Kidney (tissue), 14 donors: Measurements from ENCODE around the gene TAC4. TPM values are rescaled to one million over a fixed set of nuclear protein-coding genes. Genes with fewer than 3 reads are reported as not detected.
A peak's percentile ranks its signal among the peaks of the same experiment; 100 is the strongest.

Experiments used
- DNase-seq, 5 donors: peaks; one replicate each; pipeline ENCODE4 v3.0.0-alpha.2; 2013 to 2020
- FAIRE-seq: peaks from 2 replicates; lab custom pipeline; 2012; peaks lifted over from hg19 to GRCh38; lab: Jason Lieb, UNC
- H3K27ac ChIP-seq, 2 donors: one replicate each; pipeline ENCODE4 v1.7.0; 2013; ENCODE audit warnings: low read depth in 2 of 2, low read length in 2 of 2, inconsistent platforms in 1 of 2
- H3K27me3 ChIP-seq: one replicate; pipeline ENCODE4 v1.7.1; 2013; ENCODE audit warnings: low read length, inconsistent platforms; ENCODE audit not compliant: control insufficient read depth, insufficient read depth
- H3K36me3 ChIP-seq, 3 donors: one replicate each; pipeline versions ENCODE4 v1.7.0 to v1.7.1; 2013; ENCODE audit warnings: low read length in 3 of 3, control low read depth in 1 of 3, inconsistent platforms in 1 of 3; ENCODE audit not compliant: insufficient read depth in 3 of 3, control insufficient read depth in 2 of 3
- H3K4me1 ChIP-seq, 3 donors: one replicate each; pipeline versions ENCODE4 v1.7.0 to v1.7.1; 2013; ENCODE audit warnings: low read length in 3 of 3, inconsistent platforms in 1 of 3, low read depth in 1 of 3; ENCODE audit not compliant: control insufficient read depth in 2 of 3, insufficient read depth in 2 of 3
- H3K4me3 ChIP-seq, 3 donors: one replicate each; pipeline versions ENCODE4 v1.7.0 to v1.8.1; 2013; ENCODE audit warnings: low read length in 3 of 3, control low read depth in 1 of 3, inconsistent platforms in 1 of 3
- H3K9ac ChIP-seq, 3 donors: one replicate each; pipeline versions ENCODE4 v1.7.0 to v1.7.1; 2013; ENCODE audit warnings: low read length in 3 of 3, control low read depth in 1 of 3, inconsistent platforms in 1 of 3
- H3K9me3 ChIP-seq, 3 donors: one replicate each; pipeline versions ENCODE4 v1.7.0 to v1.7.1; 2013; ENCODE audit warnings: low read length in 3 of 3, control low read depth in 1 of 3, inconsistent platforms in 1 of 3; ENCODE audit not compliant: control insufficient read depth in 2 of 3, insufficient read depth in 1 of 3
- intact Hi-C: fragments of 100-400 bp; cut with DNase I; formaldehyde crosslinking; loops from one replicate; pipeline ENCODE4 v1.11.1; 2022
- polyA plus RNA-seq: library from polyadenylated mRNA; stranded (reverse); fragments of 350-450 nt; fragmentation: Illumina TruSeq; extraction: RNeasy Lipid Tissue Mini Kit (QIAGEN cat#74804); gene quantifications from one replicate; pipeline ENCODE4 v1.2.3, GENCODE V29; 2014; ENCODE audit warnings: low read depth, low replicate concordance; ENCODE audit not compliant: insufficient read depth
- total RNA-seq: library from RNA; stranded (reverse); fragmentation: NEBNext Ultra II Directional; extraction: Animal tissue kit (Norgen Biotek cat#: 25700); gene quantifications from one replicate; pipeline ENCODE4 v1.2.1, GENCODE V29; 2021
- TF ChIP-seq, protein P1 (sequence below): IDR thresholded peaks from 3 replicates; pipeline ENCODE4 v1.5.1; 2012; ENCODE audit warnings: mild to moderate bottlenecking, moderate library complexity, borderline replicate concordance; ENCODE audit not compliant: insufficient read depth; ENCODE audit errors: extremely low read depth
- donor health status: control.
- donor health status: control.
- donor health status: control.
- donor health status: control.
- donor health status: control.
- donor health status: DM: yes; HTN: yes; CAD: no.
- donor health status: Normal renal cell carcinoma (clear cell type).

TAC4 gene
- total and polyA plus RNA-seq, 2 donors from 2014 or later: 0.47 TPM; not detected in 1

GRCh38 chr17:49862781-49863331 lies 15.0 kb upstream of the TAC4 start:
- no peaks in the 10 kb centered on the region for H3K9me3 ChIP-seq
- intact Hi-C loops: loop anchor here (5.0 kb wide), 1 partner anchor 134 kb away; the partner anchor contains the start of gene DLX3
- DNase-seq (no peak), FAIRE-seq (no peak)
- no peaks in the 10 kb centered on the region for H3K27me3 ChIP-seq
- no peak overlapping the region for H3K4me3 ChIP-seq
- no peak overlapping the region for H3K9ac ChIP-seq
- H3K36me3 ChIP-seq: no peaks in the 10 kb centered on the region
- H3K4me1 ChIP-seq: peaks cover 0 to 5% (median 0%) of the 10 kb centered on the region in 3 donors
- no peak overlapping the region for H3K27ac ChIP-seq
- TF ChIP-seq, protein P1, sequence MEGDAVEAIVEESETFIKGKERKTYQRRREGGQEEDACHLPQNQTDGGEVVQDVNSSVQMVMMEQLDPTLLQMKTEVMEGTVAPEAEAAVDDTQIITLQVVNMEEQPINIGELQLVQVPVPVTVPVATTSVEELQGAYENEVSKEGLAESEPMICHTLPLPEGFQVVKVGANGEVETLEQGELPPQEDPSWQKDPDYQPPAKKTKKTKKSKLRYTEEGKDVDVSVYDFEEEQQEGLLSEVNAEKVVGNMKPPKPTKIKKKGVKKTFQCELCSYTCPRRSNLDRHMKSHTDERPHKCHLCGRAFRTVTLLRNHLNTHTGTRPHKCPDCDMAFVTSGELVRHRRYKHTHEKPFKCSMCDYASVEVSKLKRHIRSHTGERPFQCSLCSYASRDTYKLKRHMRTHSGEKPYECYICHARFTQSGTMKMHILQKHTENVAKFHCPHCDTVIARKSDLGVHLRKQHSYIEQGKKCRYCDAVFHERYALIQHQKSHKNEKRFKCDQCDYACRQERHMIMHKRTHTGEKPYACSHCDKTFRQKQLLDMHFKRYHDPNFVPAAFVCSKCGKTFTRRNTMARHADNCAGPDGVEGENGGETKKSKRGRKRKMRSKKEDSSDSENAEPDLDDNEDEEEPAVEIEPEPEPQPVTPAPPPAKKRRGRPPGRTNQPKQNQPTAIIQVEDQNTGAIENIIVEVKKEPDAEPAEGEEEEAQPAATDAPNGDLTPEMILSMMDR: no peak

GRCh38 chr17:49861150-49861884 lies 13.4 kb upstream of the TAC4 start:
- H3K9ac ChIP-seq: no peak overlapping the region
- H3K4me1 ChIP-seq: peaks cover 0 to 5% (median 0%) of the 10 kb centered on the region in 3 donors
- no peak for FAIRE-seq
- H3K27ac ChIP-seq: no peak overlapping the region
- H3K9me3 ChIP-seq: no peaks in the 10 kb centered on the region
- peak in 4 of 5 donors; percentile 61 to 77 (median 70) for DNase-seq
- intact Hi-C loops: loop anchor here (5.0 kb wide), 1 partner anchor 136 kb away; the partner anchor contains the start of gene DLX3
- no peaks in the 10 kb centered on the region for H3K27me3 ChIP-seq
- no peaks in the 10 kb centered on the region for H3K36me3 ChIP-seq
- TF ChIP-seq, protein P1: peak; percentile 86
- no peak overlapping the region for H3K4me3 ChIP-seq

DNA sequence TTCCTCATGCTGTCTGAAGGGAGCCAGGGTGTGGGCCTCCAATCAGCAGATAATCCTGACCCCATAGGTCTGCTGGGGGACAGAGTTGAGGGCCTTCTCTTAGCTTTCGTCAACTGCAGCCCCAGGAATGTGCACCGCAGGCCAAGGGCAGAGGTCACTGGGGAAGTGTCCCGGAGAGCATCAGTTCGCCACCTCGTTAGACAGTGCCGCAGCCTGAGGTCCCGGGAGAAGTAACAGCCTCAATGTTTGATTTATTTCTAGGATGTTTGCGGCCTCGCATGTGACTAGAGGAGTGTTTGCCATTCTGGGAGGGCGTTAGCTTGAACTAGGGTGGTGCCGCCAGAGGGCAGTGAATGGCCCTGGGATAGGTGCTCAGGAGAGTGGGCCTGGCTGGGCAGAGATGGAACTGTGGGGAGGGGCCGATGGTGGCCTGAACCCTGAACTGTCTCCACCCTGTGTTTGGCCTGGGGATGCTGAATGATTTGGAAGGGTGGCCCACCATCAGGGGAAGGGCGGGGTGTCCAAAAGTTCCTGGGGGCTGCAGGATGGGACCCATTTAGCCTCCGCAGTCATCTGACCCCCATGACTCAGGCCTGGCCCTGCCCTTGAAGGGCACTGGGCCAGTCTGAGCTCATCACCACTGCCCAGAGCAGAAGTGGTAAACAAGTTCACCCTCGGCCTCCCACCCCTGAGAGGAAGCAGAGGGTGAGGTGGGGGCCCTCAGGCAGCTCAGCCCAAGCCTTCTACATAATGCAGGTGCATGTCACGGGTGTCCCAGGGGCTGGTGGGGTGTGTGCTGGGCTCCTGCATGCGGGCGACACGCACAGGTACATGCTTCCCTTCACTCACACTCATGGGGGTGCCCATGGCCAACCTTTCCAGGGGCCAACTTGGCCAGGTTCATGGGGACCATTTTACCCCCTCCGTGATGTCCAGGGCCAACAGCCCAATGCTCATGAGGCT lies 12.4 kb upstream of the TAC4 start:
- TF ChIP-seq, protein P1: no peak
- Histone ChIP-seq H3K36me3 (no peaks in the 10 kb centered on the region), H3K4me1 (no peaks in the 10 kb centered on the region), H3K4me3 (no peak overlapping the region), H3K27me3 (no peaks in the 10 kb centered on the region), H3K9me3 (no peaks in the 10 kb centered on the region), H3K27ac (no peak overlapping the region), H3K9ac (no peak overlapping the region)
- intact Hi-C loops: loop anchor here (5.0 kb wide), 1 partner anchor 137 kb away; the partner anchor contains the start of gene DLX3
- FAIRE-seq: no peak
- DNase-seq: no peak
